Activated T-helper 1 cell treated with anti-CD3 and anti-CD28 coated beads, Interleukin-12 subunit alpha, Interleukin-12 subunit beta, Interleukin-2, Interleukin-4 antibody, amounts not matched to agents 30 ng/mL and 10 ng/mL and 1 ng/mL, durations not matched to agents 14 hours and 24 hours and 36 hours (primary cell): ENCODE data around the gene BGN. TPM values are rescaled to one million over a fixed set of nuclear protein-coding genes. Genes with fewer than 3 reads are reported as not detected.

ENCODE experiments used
- DNase-seq: peaks from one replicate; pipeline ENCODE4 v3.0.0; 2021; ENCODE audit warnings: low spot score
- H3K27ac Mint-ChIP-seq: one replicate; pipeline ENCODE4 v1.8.0; 2021; ENCODE audit warnings: mild to moderate bottlenecking, mixed read lengths
- H3K27me3 Mint-ChIP-seq: one replicate; pipeline ENCODE4 v1.8.0; 2022; ENCODE audit warnings: mild to moderate bottlenecking, moderate library complexity, mixed read lengths; ENCODE audit not compliant: insufficient read depth
- H3K36me3 Mint-ChIP-seq: one replicate; pipeline ENCODE4 v1.8.0; 2021; ENCODE audit warnings: low read depth, mixed read lengths
- H3K4me1 Mint-ChIP-seq: one replicate; pipeline ENCODE4 v1.8.0; 2021; ENCODE audit warnings: low read depth, mixed read lengths
- H3K4me3 Mint-ChIP-seq: one replicate; pipeline ENCODE4 v1.8.0; 2021; ENCODE audit warnings: mild to moderate bottlenecking, moderate library complexity, mixed read lengths
- H3K9me3 Mint-ChIP-seq: one replicate; pipeline ENCODE4 v1.8.0; 2021; ENCODE audit warnings: mixed read lengths
- intact Hi-C: fragments of 100-400 bp; cut with micrococcal nuclease; formaldehyde crosslinking; loops from one replicate; pipeline ENCODE4 v1.15.1; 2024
- total RNA-seq: library from RNA; stranded (reverse); gene quantifications from 2 replicates; pipeline ENCODE4 v1.2.3, GENCODE V29; 2022

Gene BGN
- total RNA-seq, 1 donor from 2014 or later: not detected

GRCh38 chrX:153521034-153521433 lies 26.3 kb downstream of the BGN start:
- intact Hi-C loops: no loop called here
- H3K4me3 Mint-ChIP-seq: no peak overlapping the region

GRCh38 chrX:153522259-153522658 lies 27.5 kb downstream of the BGN start:
- DNase-seq: no peak
- Mint-ChIP-seq H3K9me3 (no peaks in the 10 kb centered on the region), H3K4me1 (no peaks in the 10 kb centered on the region), H3K27ac (no peak overlapping the region), H3K27me3 (peaks cover 2% of the 10 kb centered on the region), H3K4me3 (no peak overlapping the region), H3K36me3 (no peaks in the 10 kb centered on the region)
- intact Hi-C loops: no loop called here

More at GRCh38 chrX:153521034-153521433, 26.3 kb downstream of the BGN start:
- Mint-ChIP-seq H3K9me3 (no peaks in the 10 kb centered on the region), H3K27me3 (peaks cover 2% of the 10 kb centered on the region), H3K27ac (no peak overlapping the region), H3K4me1 (no peaks in the 10 kb centered on the region), H3K36me3 (no peaks in the 10 kb centered on the region)
- no peak for DNase-seq

DNA sequence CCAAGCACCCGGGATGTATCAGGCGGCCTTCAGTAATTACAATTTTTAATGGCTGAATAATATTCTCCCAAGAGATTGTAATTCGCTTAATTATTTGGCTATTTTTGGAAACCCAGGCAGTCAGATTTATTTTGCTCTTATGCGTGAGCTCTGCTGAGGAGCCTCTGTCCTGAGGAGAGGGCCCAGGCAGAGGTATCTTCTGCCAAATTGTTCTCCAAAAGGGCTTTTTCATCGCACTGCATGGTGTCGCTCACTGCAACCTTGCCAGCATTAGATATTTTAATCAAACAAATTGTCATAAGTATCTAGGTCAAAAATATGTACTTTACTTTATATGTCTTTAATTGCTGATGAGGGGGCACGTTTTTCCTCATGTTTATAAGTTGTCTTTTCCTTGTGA lies 28.5 kb downstream of the BGN start:
- Mint-ChIP-seq H3K9me3 (no peaks in the 10 kb centered on the region), H3K4me3 (no peak overlapping the region), H3K36me3 (no peaks in the 10 kb centered on the region), H3K27ac (no peak overlapping the region), H3K27me3 (peaks cover 2% of the 10 kb centered on the region), H3K4me1 (no peaks in the 10 kb centered on the region)
- intact Hi-C loops: no loop called here
- DNase-seq: no peak

- Mint-ChIP-seq H3K36me3 (no peaks in the 10 kb centered on the region), H3K27ac (no peak overlapping the region)
- intact Hi-C loops: no loop called here
Observed at GRCh38 chrX:153524234-153524633, 29.5 kb downstream of the BGN start.

GRCh38 chrX:153525451-153525850 lies 30.7 kb downstream of the BGN start:
- H3K4me3 Mint-ChIP-seq: no peak overlapping the region
- intact Hi-C loops: no loop called here
- H3K9me3 Mint-ChIP-seq: no peaks in the 10 kb centered on the region
- no peaks in the 10 kb centered on the region for H3K4me1 Mint-ChIP-seq
- H3K27ac Mint-ChIP-seq: no peak overlapping the region
- DNase-seq: no peak
- peaks cover 2% of the 10 kb centered on the region for H3K27me3 Mint-ChIP-seq
- no peaks in the 10 kb centered on the region for H3K36me3 Mint-ChIP-seq

More at GRCh38 chrX:153524234-153524633, 29.5 kb downstream of the BGN start:
- Mint-ChIP-seq H3K4me1 (no peaks in the 10 kb centered on the region), H3K27me3 (peaks cover 2% of the 10 kb centered on the region), H3K4me3 (no peak overlapping the region), H3K9me3 (no peaks in the 10 kb centered on the region)
- no peak for DNase-seq

DNA sequence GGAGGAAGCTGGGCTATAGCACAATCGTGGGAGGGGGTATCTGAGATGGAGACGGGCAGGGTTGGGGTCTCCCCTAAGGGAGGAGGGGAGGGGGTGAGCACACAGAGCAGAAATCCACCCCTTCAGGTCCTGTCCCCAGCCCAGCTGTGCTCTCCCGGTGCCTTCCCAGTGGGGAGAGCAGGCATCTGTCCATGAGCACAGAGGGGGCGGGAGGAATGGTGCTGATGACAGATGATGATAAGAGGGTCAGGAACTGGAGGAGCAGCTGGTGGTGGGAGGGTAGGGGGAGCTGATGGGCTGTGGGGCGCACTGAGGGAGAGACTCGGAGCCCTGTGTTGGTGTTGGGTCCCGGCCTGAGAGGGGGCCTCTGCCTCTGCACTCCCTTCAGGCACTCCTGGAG lies 31.3 kb downstream of the BGN start:
- no peak for DNase-seq
- peaks cover 2% of the 10 kb centered on the region for H3K27me3 Mint-ChIP-seq
- intact Hi-C loops: no loop called here
- no peak overlapping the region for H3K27ac Mint-ChIP-seq
- no peaks in the 10 kb centered on the region for H3K4me1 Mint-ChIP-seq
- no peaks in the 10 kb centered on the region for H3K9me3 Mint-ChIP-seq
- H3K36me3 Mint-ChIP-seq: no peaks in the 10 kb centered on the region
- H3K4me3 Mint-ChIP-seq: no peak overlapping the region

DNA sequence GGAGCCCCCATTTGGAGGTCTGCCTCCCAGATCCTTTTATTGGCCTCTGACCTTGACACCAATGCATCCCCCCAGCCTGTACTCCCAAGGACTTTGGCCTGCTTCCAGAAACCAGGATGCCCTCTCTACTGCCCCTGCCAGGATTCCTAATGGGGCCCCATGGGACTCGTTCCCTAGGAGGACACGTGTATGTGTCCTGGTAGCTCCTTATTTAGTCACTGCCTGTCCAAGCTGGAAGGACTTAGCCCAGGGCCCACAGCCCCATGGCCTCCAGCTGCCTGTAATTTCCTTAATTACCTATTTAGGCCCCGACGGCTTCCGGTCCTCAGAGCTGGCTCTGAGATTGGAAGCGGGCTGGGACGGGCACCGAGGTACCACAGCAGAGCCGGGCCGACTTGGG lies 32.0 kb downstream of the BGN start:
- intact Hi-C loops: no loop called here
- peaks cover 2% of the 10 kb centered on the region for H3K27me3 Mint-ChIP-seq
- no peak overlapping the region for H3K4me3 Mint-ChIP-seq
- H3K4me1 Mint-ChIP-seq: no peaks in the 10 kb centered on the region
- H3K36me3 Mint-ChIP-seq: no peaks in the 10 kb centered on the region
- H3K9me3 Mint-ChIP-seq: no peaks in the 10 kb centered on the region
- no peak for DNase-seq
- H3K27ac Mint-ChIP-seq: no peak overlapping the region

DNA sequence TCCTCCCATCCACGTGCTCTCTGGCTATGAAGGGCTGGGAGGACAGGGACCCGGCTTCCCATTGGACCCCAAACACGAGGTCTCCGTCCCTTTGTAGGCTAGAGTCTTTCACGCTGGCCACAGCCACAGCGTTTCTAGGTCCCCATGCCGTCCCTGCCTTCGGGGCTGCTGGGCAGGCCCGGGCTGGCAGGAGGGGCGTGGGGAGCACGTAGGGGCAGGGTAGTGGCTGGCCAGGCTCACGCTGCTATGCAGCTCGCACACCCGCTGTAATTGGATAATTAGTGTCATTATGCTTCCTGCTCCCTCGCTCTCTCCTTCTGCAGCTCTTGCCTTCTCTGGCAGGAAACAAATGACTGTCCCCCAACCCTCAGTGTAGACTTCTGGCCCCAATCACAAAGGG lies 32.4 kb downstream of the BGN start:
- Mint-ChIP-seq H3K4me1 (no peaks in the 10 kb centered on the region), H3K36me3 (no peaks in the 10 kb centered on the region), H3K9me3 (no peaks in the 10 kb centered on the region), H3K27ac (no peak overlapping the region), H3K27me3 (no peaks in the 10 kb centered on the region), H3K4me3 (no peak overlapping the region)
- intact Hi-C loops: no loop called here
- DNase-seq: no peak

DNA sequence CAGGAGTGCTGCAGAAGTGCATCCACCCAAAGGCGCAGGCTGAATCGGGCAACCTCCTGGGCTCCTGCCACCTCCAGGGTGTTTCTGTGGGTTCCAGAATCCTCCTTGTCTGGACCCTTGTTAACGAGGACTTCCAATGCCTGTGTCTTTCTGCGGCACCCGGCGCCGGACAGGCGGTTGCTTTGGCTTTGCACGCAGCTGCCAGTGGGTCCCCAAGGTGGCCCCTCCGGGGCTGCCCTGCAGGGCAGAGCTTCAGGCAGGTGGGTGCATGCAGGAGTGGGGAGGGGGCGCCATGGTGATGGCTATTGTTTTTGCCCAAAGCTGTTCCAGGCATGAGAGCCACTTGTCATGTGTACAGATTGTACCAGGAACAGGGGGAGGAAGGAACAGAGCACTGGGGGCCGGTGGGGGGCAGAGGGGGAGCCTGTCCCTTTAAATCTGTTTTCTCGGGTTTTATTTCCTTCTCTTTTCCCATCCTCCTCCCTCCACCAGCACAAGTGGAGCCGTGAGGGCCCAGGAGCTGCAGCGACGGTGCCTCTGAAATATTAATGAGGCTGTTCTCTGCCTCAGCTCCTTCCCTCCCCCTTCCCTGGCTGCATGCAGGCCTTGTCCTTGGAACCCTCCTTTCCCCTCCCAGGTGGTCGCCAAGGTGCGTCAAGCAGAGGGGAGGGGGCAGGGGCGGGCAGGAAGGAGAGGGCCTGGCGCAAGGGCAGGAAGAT lies 35.8 kb downstream of the BGN start:
- Mint-ChIP-seq H3K4me3 (no peak overlapping the region), H3K27ac (no peak overlapping the region), H3K36me3 (no peaks in the 10 kb centered on the region), H3K9me3 (no peaks in the 10 kb centered on the region), H3K4me1 (no peaks in the 10 kb centered on the region), H3K27me3 (no peaks in the 10 kb centered on the region)
- DNase-seq: no peak
- intact Hi-C loops: no loop called here

DNA sequence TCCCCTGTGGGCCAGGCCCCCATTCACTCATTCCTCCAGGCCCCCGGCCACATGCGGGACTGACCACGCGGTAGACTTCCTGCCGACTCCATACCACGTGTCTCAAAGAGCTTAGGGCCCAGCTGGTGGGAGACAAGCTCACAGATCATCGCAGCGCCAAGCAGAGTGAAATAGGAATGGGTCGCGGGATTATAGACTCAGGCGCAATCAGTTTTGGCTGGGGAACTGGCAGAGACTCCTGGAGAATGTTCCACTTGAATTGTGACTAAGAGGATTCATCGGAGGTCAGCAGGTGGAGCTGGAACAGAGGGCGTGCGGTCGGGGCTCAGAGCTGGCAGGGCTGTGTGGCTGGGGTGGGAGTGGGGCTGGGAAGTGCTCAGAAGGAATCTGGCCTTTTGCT lies 38.3 kb downstream of the BGN start:
- Mint-ChIP-seq H3K36me3 (no peaks in the 10 kb centered on the region), H3K9me3 (no peaks in the 10 kb centered on the region), H3K27me3 (no peaks in the 10 kb centered on the region), H3K27ac (no peak overlapping the region), H3K4me3 (no peak overlapping the region), H3K4me1 (no peaks in the 10 kb centered on the region)
- no peak for DNase-seq
- intact Hi-C loops: no loop called here

DNA sequence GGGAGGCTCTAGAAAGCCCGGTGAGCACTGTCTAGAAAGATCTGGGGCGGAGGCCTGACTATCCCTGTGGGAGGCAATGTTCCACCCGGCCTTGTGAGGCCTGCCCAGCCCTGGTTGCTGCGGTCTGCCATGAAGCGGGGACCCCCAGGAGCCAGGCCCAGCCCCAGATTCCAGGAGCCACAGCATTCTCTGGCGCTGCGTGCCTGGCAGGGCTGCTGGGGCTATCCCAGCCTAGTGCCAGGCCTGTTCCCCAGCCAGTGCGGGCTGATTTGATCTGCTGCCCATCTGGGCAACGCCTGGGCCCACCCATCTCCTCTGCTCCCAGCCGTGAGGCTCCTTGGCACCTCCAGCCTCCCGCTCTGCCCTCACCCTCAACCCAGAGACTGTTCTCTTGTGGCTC lies 42.3 kb downstream of the BGN start:
- intact Hi-C loops: no loop called here

GRCh38 chrX:153537526-153538295 lies 42.9 kb downstream of the BGN start:
- H3K4me3 Mint-ChIP-seq: no peak overlapping the region
- no peak overlapping the region for H3K27ac Mint-ChIP-seq
- H3K9me3 Mint-ChIP-seq: no peaks in the 10 kb centered on the region
- no peaks in the 10 kb centered on the region for H3K36me3 Mint-ChIP-seq
- intact Hi-C loops: no loop called here
- H3K27me3 Mint-ChIP-seq: no peaks in the 10 kb centered on the region
- no peak for DNase-seq
- H3K4me1 Mint-ChIP-seq: no peaks in the 10 kb centered on the region

More for the DNA sequence above, 42.3 kb downstream of the BGN start:
- Mint-ChIP-seq H3K4me3 (no peak overlapping the region), H3K27me3 (no peaks in the 10 kb centered on the region), H3K27ac (no peak overlapping the region), H3K9me3 (no peaks in the 10 kb centered on the region), H3K4me1 (no peaks in the 10 kb centered on the region), H3K36me3 (no peaks in the 10 kb centered on the region)
- no peak for DNase-seq

DNA sequence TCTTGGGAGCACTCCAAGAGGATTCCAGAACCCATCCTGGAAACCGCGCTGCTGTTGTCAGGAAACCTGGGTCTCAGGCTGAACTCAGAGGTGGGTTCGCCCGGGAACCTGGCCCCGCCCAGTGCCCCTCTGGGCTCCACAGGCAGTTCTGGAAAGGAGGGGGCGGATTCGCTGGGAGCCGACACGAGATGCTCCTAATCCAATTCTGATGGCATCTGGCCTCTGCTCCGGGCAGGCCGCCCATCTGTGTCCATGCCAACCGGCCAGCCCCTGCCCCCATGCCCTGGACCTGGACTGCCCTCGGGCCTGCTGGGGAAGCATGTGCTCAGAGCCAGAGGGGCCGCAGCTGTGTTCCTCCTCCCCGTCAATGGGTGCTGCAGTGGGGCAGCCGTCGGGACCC lies 43.6 kb downstream of the BGN start:
- no peak for DNase-seq
- Mint-ChIP-seq H3K27ac (no peak overlapping the region), H3K9me3 (no peaks in the 10 kb centered on the region), H3K4me1 (no peaks in the 10 kb centered on the region), H3K4me3 (no peak overlapping the region), H3K36me3 (no peaks in the 10 kb centered on the region), H3K27me3 (no peaks in the 10 kb centered on the region)
- intact Hi-C loops: no loop called here
